Measurements from ENCODE around the gene AJM1. TPM values are rescaled to one million over a fixed set of nuclear protein-coding genes. Genes with fewer than 3 reads are reported as not detected.

AJM1 gene
- total RNA-seq, 1 experiment from 2014 or later = 7.1 TPM

DNA sequence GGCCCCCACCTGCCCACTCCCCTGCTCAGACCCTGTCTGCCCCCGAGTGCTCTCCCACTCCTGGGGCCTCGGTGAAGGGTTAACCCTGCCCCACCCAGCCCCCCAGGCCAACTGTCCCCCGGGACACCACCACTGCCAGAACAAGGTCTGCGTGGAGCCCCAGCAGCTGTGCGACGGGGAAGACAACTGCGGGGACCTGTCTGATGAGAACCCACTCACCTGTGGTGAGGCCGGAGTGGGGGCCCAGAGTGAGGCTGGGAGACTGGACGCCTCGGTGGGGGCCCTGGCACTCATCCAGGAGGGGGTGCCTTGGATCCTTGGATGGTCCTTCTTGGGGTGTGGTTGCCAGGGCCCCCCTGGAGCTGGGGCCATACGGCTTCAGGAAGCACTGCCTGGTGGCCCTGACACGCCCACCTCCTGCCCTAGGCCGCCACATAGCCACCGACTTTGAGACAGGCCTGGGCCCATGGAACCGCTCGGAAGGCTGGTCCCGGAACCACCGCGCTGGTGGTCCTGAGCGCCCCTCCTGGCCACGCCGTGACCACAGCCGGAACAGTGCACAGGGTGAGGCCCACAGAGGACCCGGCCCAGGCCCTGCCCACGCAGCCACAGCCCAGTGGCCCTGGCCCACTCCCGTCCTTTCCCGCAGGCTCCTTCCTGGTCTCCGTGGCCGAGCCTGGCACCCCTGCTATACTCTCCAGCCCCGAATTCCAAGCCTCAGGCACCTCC is 12.0 kb downstream of the AJM1 start:
- Histone ChIP-seq H3K4me3 (replicated peaks in 1 of 2; ENCODE audit: low read depth in 1 of 2, low read length in 2 of 2) (no peak overlapping the region), H3K27ac (ENCODE audit: low read depth, low read length) (no peak overlapping the region), H3K27me3 (ENCODE audit: insufficient read depth, low read length) (no peaks in the 10 kb centered on the region), H3K79me2 (ENCODE audit: insufficient read depth, low read length) (peaks cover 7% of the 10 kb centered on the region; the same call in 1 of the 2 replicates), H4K20me1 (ENCODE audit: insufficient read depth) (no peaks in the 10 kb centered on the region), H3K9me3 (ENCODE audit: control insufficient read depth in 1 of 2, insufficient read depth in 1 of 2, low read depth in 1 of 2, low read length in 2 of 2) (no peaks in the 10 kb centered on the region), H2AFZ (ENCODE audit: low read depth, low read length, poor library complexity, severe bottlenecking) (no peak overlapping the region), H3K9me2 (ENCODE audit: insufficient read depth) (no peaks in the 10 kb centered on the region), H3K9ac (ENCODE audit: low read length) (no peak overlapping the region), H3K4me2 (ENCODE audit: low read length) (no peak overlapping the region), H3K4me1 (ENCODE audit: control insufficient read depth in 1 of 2, insufficient read depth in 2 of 2, low read length in 2 of 2) (peaks cover 4 to 14% of the 10 kb centered on the region in 2 experiments; a peak in 2 of 4 replicates), H3K36me3 (ENCODE audit: control insufficient read depth in 1 of 2, insufficient read depth in 2 of 2, low read length in 2 of 2) (peaks cover 0 to 14% of the 10 kb centered on the region in 2 experiments; a peak in 1 of 4 replicates)
- intact Hi-C loops (cut with micrococcal nuclease) = no loop called here
- RAD21 ChIA-PET (ENCODE audit: low non-redundant PET in 1 of 2, low total read pairs in 2 of 2, uncharacterized antibody in 2 of 2, unreplicated experiment in 2 of 2) = no interaction called here
- no TSS peak for BruUV-seq (replicated peaks)
- no peak for DNase-seq (ENCODE audit: low read depth, low spot score)
- POLR2A ChIA-PET = no interaction called here
- no peak for ATAC-seq
- CTCF ChIA-PET = no interaction called here
- TF ChIP-seq, protein P1, sequence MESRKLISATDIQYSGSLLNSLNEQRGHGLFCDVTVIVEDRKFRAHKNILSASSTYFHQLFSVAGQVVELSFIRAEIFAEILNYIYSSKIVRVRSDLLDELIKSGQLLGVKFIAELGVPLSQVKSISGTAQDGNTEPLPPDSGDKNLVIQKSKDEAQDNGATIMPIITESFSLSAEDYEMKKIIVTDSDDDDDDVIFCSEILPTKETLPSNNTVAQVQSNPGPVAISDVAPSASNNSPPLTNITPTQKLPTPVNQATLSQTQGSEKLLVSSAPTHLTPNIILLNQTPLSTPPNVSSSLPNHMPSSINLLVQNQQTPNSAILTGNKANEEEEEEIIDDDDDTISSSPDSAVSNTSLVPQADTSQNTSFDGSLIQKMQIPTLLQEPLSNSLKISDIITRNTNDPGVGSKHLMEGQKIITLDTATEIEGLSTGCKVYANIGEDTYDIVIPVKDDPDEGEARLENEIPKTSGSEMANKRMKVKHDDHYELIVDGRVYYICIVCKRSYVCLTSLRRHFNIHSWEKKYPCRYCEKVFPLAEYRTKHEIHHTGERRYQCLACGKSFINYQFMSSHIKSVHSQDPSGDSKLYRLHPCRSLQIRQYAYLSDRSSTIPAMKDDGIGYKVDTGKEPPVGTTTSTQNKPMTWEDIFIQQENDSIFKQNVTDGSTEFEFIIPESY (IDR thresholded peaks at IDR 0.05; ENCODE audit: extremely low read depth, insufficient replicate concordance, low read length) = no peak
- TF ChIP-seq POLR2A (IDR thresholded peaks at IDR 0.05; ENCODE audit: borderline replicate concordance, extremely low read depth, insufficient read depth, insufficient read length) (no peak), CBX3 (IDR thresholded peaks at IDR 0.05; ENCODE audit: low read depth) (no peak), ELF1 (IDR thresholded peaks at IDR 0.05; ENCODE audit: borderline replicate concordance, low read depth) (no peak), POLR2AphosphoS5 (IDR thresholded peaks at IDR 0.05; ENCODE audit: low read depth, low read length) (no peak), ZNF274 (IDR thresholded peaks at IDR 0.05; ENCODE audit: low read depth, low read length) (no peak), SIN3A (IDR thresholded peaks at IDR 0.05; ENCODE audit: low read depth) (no peak), ZFX (IDR thresholded peaks at IDR 0.05) (no peak), JUND (IDR thresholded peaks at IDR 0.05) (no peak)
- TF ChIP-seq, protein P2, sequence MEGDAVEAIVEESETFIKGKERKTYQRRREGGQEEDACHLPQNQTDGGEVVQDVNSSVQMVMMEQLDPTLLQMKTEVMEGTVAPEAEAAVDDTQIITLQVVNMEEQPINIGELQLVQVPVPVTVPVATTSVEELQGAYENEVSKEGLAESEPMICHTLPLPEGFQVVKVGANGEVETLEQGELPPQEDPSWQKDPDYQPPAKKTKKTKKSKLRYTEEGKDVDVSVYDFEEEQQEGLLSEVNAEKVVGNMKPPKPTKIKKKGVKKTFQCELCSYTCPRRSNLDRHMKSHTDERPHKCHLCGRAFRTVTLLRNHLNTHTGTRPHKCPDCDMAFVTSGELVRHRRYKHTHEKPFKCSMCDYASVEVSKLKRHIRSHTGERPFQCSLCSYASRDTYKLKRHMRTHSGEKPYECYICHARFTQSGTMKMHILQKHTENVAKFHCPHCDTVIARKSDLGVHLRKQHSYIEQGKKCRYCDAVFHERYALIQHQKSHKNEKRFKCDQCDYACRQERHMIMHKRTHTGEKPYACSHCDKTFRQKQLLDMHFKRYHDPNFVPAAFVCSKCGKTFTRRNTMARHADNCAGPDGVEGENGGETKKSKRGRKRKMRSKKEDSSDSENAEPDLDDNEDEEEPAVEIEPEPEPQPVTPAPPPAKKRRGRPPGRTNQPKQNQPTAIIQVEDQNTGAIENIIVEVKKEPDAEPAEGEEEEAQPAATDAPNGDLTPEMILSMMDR (IDR thresholded peaks at IDR 0.05 in 2 of 3, conservative IDR thresholded peaks at IDR 0.05 in 1 of 3; ENCODE audit: borderline replicate concordance in 1 of 3, insufficient read depth in 1 of 3, low read depth in 2 of 3, low read length in 2 of 3) = no peak
- TF ChIP-seq, protein P3, sequence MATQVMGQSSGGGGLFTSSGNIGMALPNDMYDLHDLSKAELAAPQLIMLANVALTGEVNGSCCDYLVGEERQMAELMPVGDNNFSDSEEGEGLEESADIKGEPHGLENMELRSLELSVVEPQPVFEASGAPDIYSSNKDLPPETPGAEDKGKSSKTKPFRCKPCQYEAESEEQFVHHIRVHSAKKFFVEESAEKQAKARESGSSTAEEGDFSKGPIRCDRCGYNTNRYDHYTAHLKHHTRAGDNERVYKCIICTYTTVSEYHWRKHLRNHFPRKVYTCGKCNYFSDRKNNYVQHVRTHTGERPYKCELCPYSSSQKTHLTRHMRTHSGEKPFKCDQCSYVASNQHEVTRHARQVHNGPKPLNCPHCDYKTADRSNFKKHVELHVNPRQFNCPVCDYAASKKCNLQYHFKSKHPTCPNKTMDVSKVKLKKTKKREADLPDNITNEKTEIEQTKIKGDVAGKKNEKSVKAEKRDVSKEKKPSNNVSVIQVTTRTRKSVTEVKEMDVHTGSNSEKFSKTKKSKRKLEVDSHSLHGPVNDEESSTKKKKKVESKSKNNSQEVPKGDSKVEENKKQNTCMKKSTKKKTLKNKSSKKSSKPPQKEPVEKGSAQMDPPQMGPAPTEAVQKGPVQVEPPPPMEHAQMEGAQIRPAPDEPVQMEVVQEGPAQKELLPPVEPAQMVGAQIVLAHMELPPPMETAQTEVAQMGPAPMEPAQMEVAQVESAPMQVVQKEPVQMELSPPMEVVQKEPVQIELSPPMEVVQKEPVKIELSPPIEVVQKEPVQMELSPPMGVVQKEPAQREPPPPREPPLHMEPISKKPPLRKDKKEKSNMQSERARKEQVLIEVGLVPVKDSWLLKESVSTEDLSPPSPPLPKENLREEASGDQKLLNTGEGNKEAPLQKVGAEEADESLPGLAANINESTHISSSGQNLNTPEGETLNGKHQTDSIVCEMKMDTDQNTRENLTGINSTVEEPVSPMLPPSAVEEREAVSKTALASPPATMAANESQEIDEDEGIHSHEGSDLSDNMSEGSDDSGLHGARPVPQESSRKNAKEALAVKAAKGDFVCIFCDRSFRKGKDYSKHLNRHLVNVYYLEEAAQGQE (IDR thresholded peaks at IDR 0.05; ENCODE audit: low read depth) = no peak
